ENCODE data around the gene GALM.
"Not testable (repeated sequence)": the region's sequence is repeated elsewhere in the genome, so short reads cannot be mapped to it uniquely, and the experiment has no call there.

The GALM gene

DNA sequence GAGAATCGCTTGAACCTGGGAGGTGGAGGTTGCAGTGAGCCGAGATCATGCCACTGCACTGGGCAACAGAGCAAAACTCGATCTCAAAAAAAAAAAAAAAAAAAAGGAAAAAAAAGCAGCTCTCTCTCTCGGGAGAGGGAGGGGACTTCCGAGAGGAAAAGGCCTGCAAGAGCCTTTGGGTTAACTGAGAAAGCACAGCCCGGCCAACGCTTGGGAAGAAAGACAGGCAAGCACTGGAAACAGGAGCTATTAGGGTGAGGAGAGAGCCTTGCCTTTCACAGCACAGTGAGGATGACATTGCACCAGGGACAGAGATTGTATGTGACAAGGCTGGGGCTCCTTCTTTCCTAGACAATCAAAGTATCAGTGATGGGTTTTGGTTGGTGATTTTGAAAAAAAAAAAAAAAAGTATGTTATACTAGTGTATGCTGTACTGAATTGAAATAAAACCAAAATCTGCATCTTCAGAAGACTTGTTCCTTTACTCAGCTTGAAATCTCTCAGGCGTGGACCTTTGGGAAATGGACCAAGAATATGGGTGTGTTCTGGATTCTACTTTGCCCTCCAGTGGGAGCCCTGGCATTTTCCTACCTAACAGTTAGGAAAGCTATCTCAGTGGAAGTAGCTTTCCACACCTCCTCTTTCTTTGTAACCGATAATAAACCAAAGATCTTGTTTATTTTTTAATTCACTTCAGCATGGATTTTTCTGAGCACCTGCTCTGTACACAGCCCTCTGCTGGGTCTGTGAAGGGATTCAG, 68.6 kb downstream of the GALM start:
- Histone ChIP-seq H3K27ac (no peak overlapping the region; the same call in 1 of the 2 replicates), H3K9me3 (ENCODE audit: severe bottlenecking) (no peaks in the 10 kb centered on the region)

DNA sequence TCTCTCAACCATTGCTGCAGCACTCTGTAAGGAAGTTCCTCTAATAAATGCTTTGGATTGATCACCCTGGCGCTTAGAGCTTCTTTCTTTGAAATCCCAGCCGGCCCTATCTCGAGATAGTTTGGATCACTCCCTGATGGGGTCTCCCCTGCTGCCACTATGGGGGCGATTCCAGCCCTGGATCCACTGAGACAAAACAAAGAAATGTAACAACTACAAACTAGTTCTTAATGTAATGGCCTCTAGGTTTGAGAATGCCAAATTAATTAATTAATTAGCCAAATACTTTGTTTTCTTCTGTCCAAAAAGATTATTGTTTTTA, 70.0 kb downstream of the GALM start:
- Histone ChIP-seq H3K9me3 (ENCODE audit: severe bottlenecking) (no peaks in the 10 kb centered on the region), H3K4me3 (ENCODE audit: low read depth, low read length) (no peak overlapping the region), H3K36me3 (peaks cover 73% of the 10 kb centered on the region), H3K27ac (no peak overlapping the region), H3K27me3 (ENCODE audit: insufficient read depth, low read depth, severe bottlenecking) (no peaks in the 10 kb centered on the region)
- no peak for DNase-seq
- TF ChIP-seq, protein P1, sequence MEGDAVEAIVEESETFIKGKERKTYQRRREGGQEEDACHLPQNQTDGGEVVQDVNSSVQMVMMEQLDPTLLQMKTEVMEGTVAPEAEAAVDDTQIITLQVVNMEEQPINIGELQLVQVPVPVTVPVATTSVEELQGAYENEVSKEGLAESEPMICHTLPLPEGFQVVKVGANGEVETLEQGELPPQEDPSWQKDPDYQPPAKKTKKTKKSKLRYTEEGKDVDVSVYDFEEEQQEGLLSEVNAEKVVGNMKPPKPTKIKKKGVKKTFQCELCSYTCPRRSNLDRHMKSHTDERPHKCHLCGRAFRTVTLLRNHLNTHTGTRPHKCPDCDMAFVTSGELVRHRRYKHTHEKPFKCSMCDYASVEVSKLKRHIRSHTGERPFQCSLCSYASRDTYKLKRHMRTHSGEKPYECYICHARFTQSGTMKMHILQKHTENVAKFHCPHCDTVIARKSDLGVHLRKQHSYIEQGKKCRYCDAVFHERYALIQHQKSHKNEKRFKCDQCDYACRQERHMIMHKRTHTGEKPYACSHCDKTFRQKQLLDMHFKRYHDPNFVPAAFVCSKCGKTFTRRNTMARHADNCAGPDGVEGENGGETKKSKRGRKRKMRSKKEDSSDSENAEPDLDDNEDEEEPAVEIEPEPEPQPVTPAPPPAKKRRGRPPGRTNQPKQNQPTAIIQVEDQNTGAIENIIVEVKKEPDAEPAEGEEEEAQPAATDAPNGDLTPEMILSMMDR (IDR thresholded peaks at IDR 0.05; ENCODE audit: low read depth, low read length): no peak

More for the DNA sequence above, 68.6 kb downstream of the GALM start:
- no peak for DNase-seq
- TF ChIP-seq, protein P1 (IDR thresholded peaks at IDR 0.05; ENCODE audit: low read depth, low read length): no peak
- H3K27me3 ChIP-seq (ENCODE audit: insufficient read depth, low read depth, severe bottlenecking): no peaks in the 10 kb centered on the region
- peaks cover 71% of the 10 kb centered on the region for H3K36me3 ChIP-seq
- H3K4me3 ChIP-seq (ENCODE audit: low read depth, low read length): no peak overlapping the region

DNA sequence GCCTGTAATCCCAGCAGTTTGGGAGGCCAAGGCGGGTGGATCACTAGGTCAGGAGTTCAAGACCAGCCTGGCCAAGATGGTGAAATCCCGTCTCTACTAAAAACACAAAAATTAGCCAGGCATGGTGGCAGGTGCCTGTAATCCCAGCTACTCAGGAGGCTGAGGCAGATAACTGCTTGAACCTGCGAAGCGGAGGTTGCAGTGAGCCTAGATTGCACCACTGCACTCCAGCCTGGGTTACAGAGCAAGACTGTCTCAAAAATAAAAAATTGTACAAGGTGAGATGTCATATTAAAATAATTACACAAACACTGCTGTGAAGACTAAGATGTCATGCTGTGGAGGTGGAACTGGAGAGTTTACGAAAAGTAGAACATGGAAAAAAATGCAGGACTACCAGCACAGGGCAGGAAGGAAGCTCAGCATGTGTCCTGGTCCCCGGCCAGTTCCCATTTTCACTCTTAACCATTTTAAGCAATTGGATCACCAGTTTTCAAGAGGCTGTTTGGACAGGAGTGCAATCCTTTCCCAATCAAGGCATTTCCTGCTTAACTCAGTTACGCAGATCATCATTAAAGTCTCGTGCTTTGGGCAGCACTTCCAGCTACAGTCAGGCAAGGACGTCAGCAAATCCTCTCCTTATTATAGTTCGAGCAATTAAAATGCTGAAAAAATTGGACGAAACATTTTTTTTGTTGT, 71.2 kb downstream of the GALM start:
- not testable (repeated sequence) for H3K9me3 ChIP-seq (ENCODE audit: severe bottlenecking); H3K27ac ChIP-seq; DNase-seq; H3K4me3 ChIP-seq (ENCODE audit: low read depth, low read length); H3K27me3 ChIP-seq (ENCODE audit: insufficient read depth, low read depth, severe bottlenecking)
- peaks cover 73% of the 10 kb centered on the region for H3K36me3 ChIP-seq

DNA sequence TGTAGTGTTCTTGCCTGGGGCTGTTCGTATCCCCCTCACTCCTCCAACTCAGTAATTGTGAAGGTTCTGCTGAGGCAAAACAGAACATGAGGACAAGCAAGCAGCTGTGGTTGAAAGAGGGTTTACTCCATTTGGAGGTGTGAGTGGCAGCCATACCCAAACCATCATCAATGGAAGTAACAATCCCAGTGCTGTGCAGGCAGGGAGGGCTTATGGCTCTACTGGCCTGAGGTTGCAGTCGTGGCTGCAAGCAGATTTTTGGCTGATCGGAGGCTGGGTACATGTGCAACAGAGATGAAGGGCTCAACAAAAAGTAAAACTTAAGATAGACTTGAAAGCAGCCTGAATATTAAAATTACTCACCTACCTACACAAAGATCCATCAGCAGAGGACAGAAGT, 72.0 kb downstream of the GALM start:
- TF ChIP-seq, protein P1 (IDR thresholded peaks at IDR 0.05; ENCODE audit: low read depth, low read length): no peak
- Histone ChIP-seq H3K9me3 (ENCODE audit: severe bottlenecking) (no peaks in the 10 kb centered on the region), H3K27me3 (ENCODE audit: insufficient read depth, low read depth, severe bottlenecking) (no peaks in the 10 kb centered on the region), H3K27ac (no peak overlapping the region), H3K36me3 (peaks cover 74% of the 10 kb centered on the region), H3K4me3 (ENCODE audit: low read depth, low read length) (no peak overlapping the region)
- DNase-seq: no peak

DNA sequence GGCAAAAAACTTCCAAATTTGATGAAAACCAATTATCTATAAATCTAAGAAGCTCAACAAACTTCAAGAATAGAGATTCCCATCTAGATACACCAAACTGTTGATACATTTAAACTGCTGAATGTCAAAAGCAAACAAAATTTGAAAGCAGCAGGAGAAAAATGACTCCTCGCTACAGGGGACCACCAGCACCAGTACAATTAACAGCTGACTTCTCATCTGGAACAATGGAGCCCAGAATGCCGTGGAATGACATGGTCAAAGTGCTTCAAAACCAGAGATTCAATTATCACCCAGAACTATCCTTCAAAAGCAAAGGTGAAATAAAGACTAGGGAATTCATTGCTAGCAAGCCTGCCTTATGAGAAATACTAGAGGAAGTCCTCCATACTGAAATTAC, 73.6 kb downstream of the GALM start:
- Histone ChIP-seq H3K27me3 (ENCODE audit: insufficient read depth, low read depth, severe bottlenecking) (no peaks in the 10 kb centered on the region), H3K4me3 (ENCODE audit: low read depth, low read length) (no peak overlapping the region), H3K9me3 (ENCODE audit: severe bottlenecking) (no peaks in the 10 kb centered on the region), H3K27ac (no peak overlapping the region), H3K36me3 (peaks cover 85% of the 10 kb centered on the region)
- DNase-seq: no peak
- TF ChIP-seq, protein P1 (IDR thresholded peaks at IDR 0.05; ENCODE audit: low read depth, low read length): no peak

DNA sequence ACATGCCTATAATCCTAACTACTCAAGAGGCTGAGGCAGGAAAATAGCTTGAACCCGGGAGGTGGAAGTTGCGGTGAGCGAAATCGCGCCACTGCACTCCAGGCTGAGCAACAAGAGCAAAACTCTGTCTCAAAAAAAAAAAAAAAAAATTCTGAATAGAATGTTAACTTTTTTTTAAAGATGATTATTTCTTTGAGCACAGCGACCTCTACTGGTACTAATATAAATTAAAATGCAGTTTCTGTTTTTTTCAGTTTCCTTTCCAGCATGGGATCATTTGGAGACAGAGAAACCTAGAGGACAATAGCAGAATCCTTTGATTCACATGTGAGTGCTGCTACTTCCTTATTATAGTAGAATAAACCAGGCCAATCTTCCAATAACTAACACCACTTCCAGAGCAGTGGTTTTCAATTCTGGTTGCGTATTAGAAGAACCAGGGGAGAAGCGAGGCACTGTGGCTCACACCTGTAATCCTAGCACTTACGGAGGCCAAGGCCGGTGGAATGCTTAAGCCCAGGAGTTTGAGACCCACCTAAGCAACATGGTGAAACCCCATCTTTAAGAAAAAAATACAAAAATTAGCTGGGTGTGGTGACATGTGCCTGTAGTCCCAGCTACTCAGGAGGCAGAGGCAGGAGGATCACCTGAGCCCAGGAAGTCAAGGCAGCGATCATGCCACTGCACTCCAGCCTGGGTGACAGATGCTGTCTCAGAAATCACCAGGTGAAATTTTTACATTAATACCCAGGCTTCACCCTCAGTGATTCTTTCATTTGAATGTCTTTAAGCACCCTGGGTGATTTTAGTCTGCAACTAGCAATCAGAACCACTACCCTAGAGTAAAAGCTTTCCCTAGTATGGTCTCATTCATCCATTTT, 75.2 kb downstream of the GALM start:
- Histone ChIP-seq H3K27me3 (ENCODE audit: insufficient read depth, low read depth, severe bottlenecking) (no peaks in the 10 kb centered on the region), H3K4me3 (ENCODE audit: low read depth, low read length) (no peak overlapping the region), H3K9me3 (ENCODE audit: severe bottlenecking) (no peaks in the 10 kb centered on the region), H3K27ac (no peak overlapping the region), H3K36me3 (peaks cover 90% of the 10 kb centered on the region)
- TF ChIP-seq, protein P1 (IDR thresholded peaks at IDR 0.05; ENCODE audit: low read depth, low read length): 0 out of 2 replicates have a peak, but pooled peaks have one; percentile 7
- no peak for DNase-seq

Data from WERI-Rb-1 (cell line).